ENCODE measurements around the gene HP1BP3.

Gene HP1BP3

GRCh38 chr1:20711285-20712214 is 75.6 kb downstream of the HP1BP3 start:
- DNase-seq = no peak

DNA sequence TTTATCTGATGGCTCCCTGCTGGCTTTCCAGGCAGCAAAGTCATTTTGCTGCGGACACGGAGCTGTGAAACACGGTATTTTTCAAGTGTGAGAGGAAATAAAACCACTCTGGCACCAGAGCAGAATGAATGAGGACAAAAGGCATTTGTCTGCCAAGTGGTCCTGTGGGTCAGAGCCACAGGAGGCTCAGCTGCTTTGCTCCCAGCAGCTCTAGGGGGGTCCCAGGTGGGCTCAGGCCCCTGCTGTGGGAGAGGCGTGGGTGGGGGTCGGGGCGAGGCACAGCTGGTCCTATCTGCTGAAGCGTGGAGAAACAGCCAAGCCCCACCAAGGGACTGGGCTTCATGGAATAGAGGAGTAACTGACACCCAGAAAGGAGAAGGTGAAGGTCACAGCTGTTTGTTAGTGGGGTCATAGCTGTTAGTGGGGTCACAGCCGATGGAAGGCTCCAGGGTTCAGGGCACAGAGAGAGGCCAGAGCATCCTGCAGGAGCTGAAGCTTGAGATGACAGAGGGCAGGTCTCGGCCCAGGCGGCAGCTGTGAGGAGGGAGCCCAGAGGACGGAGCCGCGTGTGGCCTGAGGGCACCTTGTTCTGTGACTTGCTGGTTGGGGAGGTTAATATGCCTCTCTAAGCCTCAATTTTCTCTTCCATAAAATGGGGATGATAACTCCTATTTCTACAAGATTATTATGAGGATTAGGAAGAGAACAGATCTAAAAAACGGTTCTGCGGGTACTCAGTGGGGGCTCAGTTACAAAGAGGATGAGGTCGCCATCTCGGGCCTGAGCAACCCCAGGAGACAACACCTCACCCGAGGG is 76.4 kb downstream of the HP1BP3 start:
- no peak for DNase-seq

DNA sequence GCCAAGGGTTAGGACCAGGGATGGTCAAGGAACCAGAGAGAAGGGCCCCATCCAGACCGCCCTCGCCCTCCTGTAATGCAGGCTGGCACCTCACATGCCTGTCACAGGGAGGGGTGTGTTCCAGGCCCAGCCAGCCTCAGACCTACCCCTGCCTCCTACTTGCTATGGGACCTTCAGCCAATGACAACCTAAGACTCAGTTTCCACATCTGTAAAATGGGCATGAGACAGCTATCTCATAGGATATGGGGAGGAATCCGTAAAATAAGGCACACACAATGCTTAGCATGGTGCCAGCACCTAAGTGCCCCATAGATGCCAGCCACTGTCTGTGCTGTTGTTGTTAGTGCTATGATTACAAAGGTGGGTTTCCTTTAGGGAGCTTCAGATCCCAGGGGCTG is 77.2 kb downstream of the HP1BP3 start:
- no peak for DNase-seq

- DNase-seq = no peak
Observed at GRCh38 chr1:20708891-20709290, 78.2 kb downstream of the HP1BP3 start.

DNA sequence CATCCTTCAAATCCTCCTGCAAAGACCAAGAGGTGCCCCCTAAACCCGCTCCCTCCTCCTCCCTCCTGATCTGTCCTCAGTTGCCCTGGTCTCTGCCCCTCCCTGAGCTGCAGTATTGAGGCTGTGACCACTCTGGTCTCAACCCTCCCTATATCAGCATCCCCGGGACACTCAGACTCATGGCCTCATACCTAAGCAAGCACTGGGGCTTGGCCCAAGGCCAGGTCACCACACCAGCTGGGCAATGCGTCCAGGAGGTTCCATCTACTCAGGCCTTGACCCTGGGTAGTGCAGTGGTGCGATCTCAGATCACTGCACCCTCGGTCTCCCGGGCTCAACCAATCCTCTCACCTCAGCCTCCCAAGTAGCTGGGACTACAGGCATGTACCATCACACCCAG is 79.0 kb downstream of the HP1BP3 start:
- no peak for DNase-seq

DNA sequence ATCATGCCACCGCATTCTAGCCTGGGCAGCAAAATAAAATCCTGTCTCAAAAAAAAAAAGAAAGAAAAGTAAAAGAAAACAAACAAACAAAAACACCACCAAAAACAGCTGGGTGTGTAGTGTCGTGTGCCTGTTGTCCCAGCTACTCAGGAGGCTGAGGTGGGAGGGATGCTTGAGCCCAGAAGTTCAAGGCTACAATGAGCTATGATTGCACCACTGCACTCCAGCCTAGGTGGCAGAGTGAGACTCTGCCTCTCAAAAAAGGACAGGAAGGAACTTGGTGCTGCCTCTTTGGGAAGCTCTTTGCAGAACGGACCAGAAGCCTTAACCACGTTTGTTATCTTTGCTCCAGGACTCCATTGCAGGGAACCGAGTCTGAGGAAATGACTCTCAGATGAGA is 80.3 kb downstream of the HP1BP3 start:
- DNase-seq = no peak

DNA sequence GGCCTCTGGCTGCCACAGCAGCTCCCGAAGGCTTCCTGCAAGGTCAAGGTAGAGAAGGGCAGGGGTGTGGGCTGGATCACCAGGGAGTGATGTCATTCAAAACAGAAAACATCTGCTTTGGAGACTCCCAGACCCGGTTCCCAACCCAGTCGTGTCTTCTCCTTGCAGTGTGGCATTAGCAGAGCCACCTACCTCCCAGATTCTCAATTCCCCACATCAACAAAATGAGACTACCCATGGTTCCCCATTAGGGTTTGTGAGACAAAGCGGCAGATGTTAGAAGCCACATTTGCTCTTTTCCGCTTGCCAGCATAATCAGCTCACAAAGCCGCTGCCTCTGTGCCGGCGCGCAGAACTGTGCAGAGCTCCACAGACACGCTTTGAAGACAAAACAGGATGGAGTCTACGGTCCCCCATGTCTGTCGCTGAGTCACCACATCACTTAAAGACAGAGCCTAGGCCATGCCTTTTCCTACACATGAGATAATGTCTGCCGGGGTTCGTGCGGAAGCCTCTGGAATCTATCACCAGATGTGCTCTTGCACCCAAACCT is 81.8 kb downstream of the HP1BP3 start:
- DNase-seq = no peak

DNA sequence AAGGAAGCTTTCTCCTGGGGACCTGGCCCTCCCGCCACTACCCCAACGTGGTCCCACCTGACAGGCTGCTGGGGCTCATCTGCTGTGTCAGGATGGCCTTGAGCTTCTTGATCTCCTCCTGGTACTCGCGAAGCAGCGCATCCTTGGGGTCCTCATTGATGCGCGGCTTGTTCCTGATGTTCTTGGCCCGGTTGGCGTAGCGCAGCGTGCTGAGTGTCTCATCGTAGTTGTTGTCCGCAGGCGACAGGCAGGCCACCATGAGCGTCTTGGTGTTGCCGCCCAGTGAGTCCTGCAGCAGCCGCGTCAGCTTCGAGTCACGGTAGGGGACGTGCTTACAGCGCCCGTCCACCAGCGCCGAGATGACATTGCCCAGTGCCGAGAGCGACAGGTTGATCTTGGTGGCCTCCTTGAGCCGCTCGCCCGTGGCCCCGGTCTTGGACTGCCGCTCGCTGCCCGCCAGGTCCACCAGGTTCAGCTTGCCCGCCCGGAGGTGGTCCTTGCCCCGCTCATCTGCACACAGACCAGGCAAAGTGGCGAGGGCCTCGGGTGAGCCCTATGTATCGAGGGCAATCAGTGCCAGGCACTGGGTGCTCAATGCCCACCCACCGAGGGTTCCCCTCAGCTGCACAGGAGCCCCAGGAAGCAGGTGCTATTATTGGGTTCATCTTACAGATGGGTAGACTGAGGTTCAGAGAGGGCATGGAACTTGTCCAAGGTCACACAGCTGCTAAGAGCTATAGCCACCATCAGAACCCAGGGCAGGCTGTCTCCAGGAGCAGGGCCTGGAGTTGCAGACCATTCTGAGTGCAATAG is 82.5 kb downstream of the HP1BP3 start:
- no peak for DNase-seq

DNA sequence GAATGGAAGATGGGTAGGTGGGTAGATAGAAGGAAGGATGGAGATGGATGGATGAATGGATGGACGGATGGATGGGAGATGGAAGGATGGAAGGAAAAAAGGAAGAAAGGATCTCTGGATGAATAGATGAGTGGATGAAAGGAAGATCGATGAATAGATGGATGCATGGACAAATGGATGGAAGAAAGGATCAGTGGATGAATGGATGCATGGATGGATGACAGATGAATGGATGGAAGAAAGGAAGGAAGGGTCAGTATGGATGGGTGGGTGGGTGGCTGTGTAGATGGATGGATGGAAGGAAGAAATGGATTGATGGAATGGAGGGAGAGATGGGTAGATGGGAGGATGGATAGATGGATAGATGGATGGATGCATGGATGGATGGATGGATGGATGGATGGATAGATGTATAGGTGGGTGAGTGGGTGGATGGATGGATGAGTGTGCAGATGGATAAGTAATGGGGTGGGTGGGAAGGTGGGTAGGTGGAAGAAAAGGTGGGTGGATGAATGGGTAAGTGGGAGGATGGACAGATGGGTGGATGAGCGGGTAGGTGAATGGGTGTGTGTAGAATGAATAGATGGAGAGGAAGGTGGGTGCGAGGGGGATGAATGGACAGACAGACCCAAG is 83.9 kb downstream of the HP1BP3 start:
- DNase-seq = no peak

GRCh38 chr1:20702416-20702815 is 84.7 kb downstream of the HP1BP3 start:
- DNase-seq = peak; percentile 49

GRCh38 chr1:20701847-20702246 is 85.3 kb downstream of the HP1BP3 start:
- DNase-seq = no peak

GRCh38 chr1:20701446-20701845 is 85.7 kb downstream of the HP1BP3 start:
- DNase-seq = no peak

DNA sequence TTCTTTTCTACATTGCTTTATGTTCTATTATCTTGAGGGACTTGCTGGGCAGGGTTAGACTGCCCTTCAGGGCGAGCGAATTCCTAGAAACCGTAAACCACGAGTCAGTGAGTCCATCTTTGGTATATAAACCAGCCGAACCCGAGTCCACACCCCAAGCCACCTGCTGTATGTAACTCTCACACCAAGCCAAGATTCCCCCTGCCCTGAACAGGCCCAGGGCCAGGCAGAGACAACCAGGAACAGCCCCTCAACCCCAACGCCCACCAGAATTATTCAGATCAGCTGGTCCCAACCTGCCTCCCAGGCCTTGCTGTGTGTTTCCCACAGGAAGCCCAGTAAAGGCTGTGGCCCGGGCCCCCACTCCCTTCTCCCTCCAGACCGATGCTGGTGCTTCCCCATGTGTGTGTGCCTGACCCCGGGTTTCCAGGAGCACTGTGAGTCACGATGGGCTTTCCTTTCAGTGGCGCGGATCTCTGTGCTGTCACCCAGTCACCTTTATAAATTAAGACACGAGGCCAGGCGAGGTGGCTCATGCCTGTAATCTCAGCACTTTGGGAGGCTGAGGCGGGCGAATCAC is 86.4 kb downstream of the HP1BP3 start:
- DNase-seq = no peak

DNA sequence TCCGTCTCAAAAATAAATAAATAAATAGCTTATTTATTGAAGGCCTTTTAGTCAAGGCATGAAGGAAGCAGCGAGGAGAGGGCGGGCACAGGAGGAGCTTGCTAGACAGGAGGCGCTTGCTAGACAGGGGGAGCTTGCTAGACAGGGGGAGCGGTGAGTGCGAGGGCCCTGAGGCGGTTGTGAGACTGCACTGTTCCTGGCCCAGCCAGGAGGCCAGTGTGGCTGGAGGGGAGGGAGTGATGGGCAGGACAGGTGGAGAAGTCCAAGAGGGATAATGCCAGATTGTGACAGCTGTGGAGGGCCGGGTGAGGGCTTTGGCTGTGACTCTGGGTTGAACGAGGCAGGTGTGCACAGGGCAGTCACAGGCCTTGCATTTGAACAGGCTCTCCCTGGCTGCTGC is 87.5 kb downstream of the HP1BP3 start:
- no peak for DNase-seq

GRCh38 chr1:20698195-20698910 is 88.8 kb downstream of the HP1BP3 start:
- no peak for DNase-seq

GRCh38 chr1:20697563-20697962 is 89.5 kb downstream of the HP1BP3 start:
- DNase-seq = no peak

GRCh38 chr1:20696397-20697333 is 90.4 kb downstream of the HP1BP3 start:
- peak; percentile 88 for DNase-seq

- DNase-seq = no peak
Observed at GRCh38 chr1:20695515-20695914, 91.6 kb downstream of the HP1BP3 start.

DNA sequence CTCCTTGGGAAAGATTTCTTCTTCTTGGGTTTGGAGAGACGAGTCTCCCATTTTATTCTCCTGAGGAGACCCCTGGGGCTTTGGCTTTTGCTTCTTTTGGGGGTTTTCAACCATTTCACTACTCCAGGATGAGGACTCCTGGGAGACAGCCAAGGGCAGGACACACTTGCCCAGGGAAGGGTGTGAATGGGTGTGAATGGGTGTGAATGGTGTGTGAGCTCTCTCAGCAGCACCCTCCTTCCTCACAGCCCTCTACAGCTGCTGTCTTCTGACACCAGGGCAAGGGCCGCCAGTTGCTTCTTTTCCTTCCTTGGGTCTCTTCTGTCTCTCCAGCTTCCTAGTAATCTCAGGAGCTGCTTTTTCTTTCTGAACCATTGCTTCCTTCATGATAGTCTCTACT is 93.5 kb downstream of the HP1BP3 start:
- peak; percentile 2 for DNase-seq
